Tibial artery (tissue), 4 donors: ENCODE data around the gene HOXA2.

Source experiments
- DNase-seq, 2 donors: peaks; one replicate each; pipeline ENCODE4 v3.0.0-alpha.2; 2019
- H3K27ac ChIP-seq, 2 donors: fragments of 200-600 bp; sonication (generic) in 1 of 2; 1 replicate in 1 of 2; 2 replicates in 1 of 2; pipeline ENCODE4 v1.5.1; 2018 to 2019; ENCODE audit warnings: mild to moderate bottlenecking in 1 of 2
- H3K27me3 ChIP-seq, 2 donors: fragments of 200-600 bp; sonication (generic) in 1 of 2; one replicate each; pipeline versions ENCODE4 v1.5.1 to v1.6.0; 2016 to 2019
- H3K36me3 ChIP-seq, 3 donors: fragments of 200-600 bp; sonication (generic) in 2 of 3; one replicate each; pipeline ENCODE4 v1.5.1; 2016 to 2019; ENCODE audit warnings: mild to moderate bottlenecking in 2 of 3
- H3K4me1 ChIP-seq, 4 donors: fragments of 200-600 bp; sonication (generic) in 2 of 4; 1 replicate in 3 of 4; 2 replicates in 1 of 4; pipeline ENCODE4 v1.5.1; 2016 to 2019
- H3K4me3 ChIP-seq, 2 donors: fragments of 200-600 bp; sonication (generic) in 1 of 2; 1 replicate in 1 of 2; 2 replicates in 1 of 2; pipeline ENCODE4 v1.5.1; 2018 to 2019; ENCODE audit warnings: mild to moderate bottlenecking in 2 of 2
- H3K9me3 ChIP-seq, 3 donors: fragments of 200-600 bp; sonication (generic) in 1 of 3; one replicate each; pipeline ENCODE4 v1.5.1; 2016 to 2019
- CTCF ChIP-seq, 2 experiments: fragments of 200-600 bp in 1 of 2; fragments of 450-650 bp in 1 of 2; IDR thresholded peaks; one replicate each; pipeline ENCODE4 v1.5.1; 2017 to 2019; ENCODE audit warnings: antibody characterized with exemption in 2 of 2, mild to moderate bottlenecking in 1 of 2, moderate library complexity in 1 of 2
- intact Hi-C: fragments of 100-400 bp; cut with DNase I; formaldehyde crosslinking; loops from one replicate; pipeline ENCODE4 v1.15.0; 2023; ENCODE audit warnings: low total_unique reads

HOXA2 gene

GRCh38 chr7:27117887-27118491 is 15.5 kb upstream of the HOXA2 start:
- TF ChIP-seq CTCF (IDR thresholded peaks at IDR 0.05), result no peak
- intact Hi-C loops, result no loop called here
- Histone ChIP-seq H3K36me3 (peaks cover 4 to 10% (median 7%) of the 10 kb centered on the region in 3 donors), H3K27ac (no peak overlapping the region), H3K27me3 (no peaks in the 10 kb centered on the region), H3K4me1 (peaks cover 0 to 47% (median 32%) of the 10 kb centered on the region in 4 donors), H3K4me3 (no peak overlapping the region), H3K9me3 (no peaks in the 10 kb centered on the region)
- no peak for DNase-seq

- DNase-seq, result no peak
- H3K27ac ChIP-seq, result peak overlapping the region in 1 of 2 donors; percentile 34
- intact Hi-C loops, result no loop called here
- peaks cover 0 to 51% (median 37%) of the 10 kb centered on the region in 4 donors for H3K4me1 ChIP-seq
- no peak overlapping the region for H3K4me3 ChIP-seq
- no peak for TF ChIP-seq CTCF (IDR thresholded peaks at IDR 0.05)
- H3K9me3 ChIP-seq, result no peaks in the 10 kb centered on the region
- H3K27me3 ChIP-seq, result no peaks in the 10 kb centered on the region
- H3K36me3 ChIP-seq, result peaks cover 0 to 7% (median 5%) of the 10 kb centered on the region in 3 donors
Observed at GRCh38 chr7:27116962-27117886, 14.7 kb upstream of the HOXA2 start.

GRCh38 chr7:27116031-27116961 is 13.8 kb upstream of the HOXA2 start:
- TF ChIP-seq CTCF (IDR thresholded peaks at IDR 0.05), result no peak
- Histone ChIP-seq H3K27ac (peak overlapping the region; percentile 1 to 34), H3K9me3 (no peaks in the 10 kb centered on the region), H3K4me1 (peaks cover under 1 to 60% (median 39%) of the 10 kb centered on the region in 4 donors), H3K27me3 (no peaks in the 10 kb centered on the region), H3K36me3 (no peaks in the 10 kb centered on the region), H3K4me3 (peak overlapping the region in 1 of 2 donors; percentile 23)
- DNase-seq, result no peak
- intact Hi-C loops, result no loop called here

GRCh38 chr7:27115221-27116026 is 12.9 kb upstream of the HOXA2 start:
- Histone ChIP-seq H3K4me3 (peak overlapping the region; percentile 15 to 23), H3K27me3 (no peaks in the 10 kb centered on the region), H3K27ac (peak overlapping the region; percentile 1 to 34), H3K9me3 (no peaks in the 10 kb centered on the region), H3K4me1 (peaks cover 5 to 64% (median 39%) of the 10 kb centered on the region in 4 donors), H3K36me3 (no peaks in the 10 kb centered on the region)
- no peak for TF ChIP-seq CTCF (IDR thresholded peaks at IDR 0.05)
- DNase-seq, result no peak
- intact Hi-C loops, result no loop called here

GRCh38 chr7:27114881-27115220 is 12.4 kb upstream of the HOXA2 start:
- H3K27me3 ChIP-seq, result no peaks in the 10 kb centered on the region
- no peak for TF ChIP-seq CTCF (IDR thresholded peaks at IDR 0.05)
- no peak for DNase-seq
- H3K27ac ChIP-seq, result peak overlapping the region in 1 of 2 donors; percentile 34
- H3K9me3 ChIP-seq, result no peaks in the 10 kb centered on the region
- H3K4me1 ChIP-seq, result peaks cover 5 to 65% (median 43%) of the 10 kb centered on the region in 4 donors
- intact Hi-C loops, result no loop called here
- peak overlapping the region; percentile 15 to 23 for H3K4me3 ChIP-seq
- no peaks in the 10 kb centered on the region for H3K36me3 ChIP-seq
